Neural crest cell (in vitro differentiated cells): ENCODE data around the gene SLC38A8. TPM values are rescaled to one million over a fixed set of nuclear protein-coding genes. Genes with fewer than 3 reads are reported as not detected.

ENCODE experiments used
- DNase-seq: peaks from one replicate; pipeline ENCODE4 v3.0.0; 2021; ENCODE audit warnings: low read depth, mixed read lengths, low spot score
- H3K27ac Mint-ChIP-seq: one replicate; pipeline ENCODE4 v1.8.0; 2021; ENCODE audit warnings: mild to moderate bottlenecking, mixed read lengths; ENCODE audit not compliant: unreplicated experiment
- H3K27me3 Mint-ChIP-seq: 2 replicates; pipeline ENCODE4 v1.8.0; 2021; ENCODE audit warnings: low read depth, mild to moderate bottlenecking, mixed read lengths
- H3K36me3 Mint-ChIP-seq: 2 replicates; pipeline ENCODE4 v1.8.0; 2021; ENCODE audit warnings: low read depth, mild to moderate bottlenecking, mixed read lengths
- H3K4me1 Mint-ChIP-seq: 2 replicates; pipeline ENCODE4 v1.8.0; 2021; ENCODE audit warnings: mixed read lengths
- H3K4me3 Mint-ChIP-seq: one replicate; pipeline ENCODE4 v1.8.0; 2021; ENCODE audit warnings: mild to moderate bottlenecking, mixed read lengths
- H3K9me3 Mint-ChIP-seq: 2 replicates; pipeline ENCODE4 v1.8.0; 2021; ENCODE audit warnings: mixed read lengths
- total RNA-seq: library from RNA; stranded (reverse); gene quantifications from 2 replicates; pipeline ENCODE4 v1.2.1, GENCODE V29; 2021
- TF ChIP-seq, protein P1 (sequence below): fragments of 200-600 bp; sonication (generic); conservative IDR thresholded peaks from 2 replicates; pipeline ENCODE4 v1.5.0; 2021; ENCODE audit warnings: antibody characterized with exemption, mild to moderate bottlenecking

Gene SLC38A8
- total RNA-seq, 1 donor from 2014 or later, result not detected

- TF ChIP-seq, protein P1, sequence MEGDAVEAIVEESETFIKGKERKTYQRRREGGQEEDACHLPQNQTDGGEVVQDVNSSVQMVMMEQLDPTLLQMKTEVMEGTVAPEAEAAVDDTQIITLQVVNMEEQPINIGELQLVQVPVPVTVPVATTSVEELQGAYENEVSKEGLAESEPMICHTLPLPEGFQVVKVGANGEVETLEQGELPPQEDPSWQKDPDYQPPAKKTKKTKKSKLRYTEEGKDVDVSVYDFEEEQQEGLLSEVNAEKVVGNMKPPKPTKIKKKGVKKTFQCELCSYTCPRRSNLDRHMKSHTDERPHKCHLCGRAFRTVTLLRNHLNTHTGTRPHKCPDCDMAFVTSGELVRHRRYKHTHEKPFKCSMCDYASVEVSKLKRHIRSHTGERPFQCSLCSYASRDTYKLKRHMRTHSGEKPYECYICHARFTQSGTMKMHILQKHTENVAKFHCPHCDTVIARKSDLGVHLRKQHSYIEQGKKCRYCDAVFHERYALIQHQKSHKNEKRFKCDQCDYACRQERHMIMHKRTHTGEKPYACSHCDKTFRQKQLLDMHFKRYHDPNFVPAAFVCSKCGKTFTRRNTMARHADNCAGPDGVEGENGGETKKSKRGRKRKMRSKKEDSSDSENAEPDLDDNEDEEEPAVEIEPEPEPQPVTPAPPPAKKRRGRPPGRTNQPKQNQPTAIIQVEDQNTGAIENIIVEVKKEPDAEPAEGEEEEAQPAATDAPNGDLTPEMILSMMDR, result no peak
- Mint-ChIP-seq H3K4me3 (no peak overlapping the region), H3K4me1 (no peaks in the 10 kb centered on the region), H3K27me3 (no peaks in the 10 kb centered on the region), H3K27ac (no peak overlapping the region), H3K9me3 (no peaks in the 10 kb centered on the region), H3K36me3 (peaks cover 3% of the 10 kb centered on the region)
- DNase-seq, result no peak
These were observed 44.4 kb upstream of the SLC38A8 start for GRCh38 chr16:84087001-84087400.

- TF ChIP-seq, protein P1, result no peak
- Mint-ChIP-seq H3K9me3 (no peaks in the 10 kb centered on the region), H3K4me3 (no peak overlapping the region), H3K27me3 (no peaks in the 10 kb centered on the region), H3K4me1 (no peaks in the 10 kb centered on the region), H3K27ac (peak overlapping the region; percentile 89), H3K36me3 (peaks cover 3% of the 10 kb centered on the region)
- no peak for DNase-seq
These were observed 43.7 kb upstream of the SLC38A8 start for GRCh38 chr16:84086341-84086740.

- Mint-ChIP-seq H3K4me1 (no peaks in the 10 kb centered on the region), H3K9me3 (no peaks in the 10 kb centered on the region), H3K27ac (no peak overlapping the region), H3K4me3 (no peak overlapping the region), H3K27me3 (no peaks in the 10 kb centered on the region), H3K36me3 (peaks cover 8% of the 10 kb centered on the region)
- TF ChIP-seq, protein P1, result no peak
- DNase-seq, result no peak
These were observed 43.2 kb upstream of the SLC38A8 start for GRCh38 chr16:84085773-84086172.

DNA sequence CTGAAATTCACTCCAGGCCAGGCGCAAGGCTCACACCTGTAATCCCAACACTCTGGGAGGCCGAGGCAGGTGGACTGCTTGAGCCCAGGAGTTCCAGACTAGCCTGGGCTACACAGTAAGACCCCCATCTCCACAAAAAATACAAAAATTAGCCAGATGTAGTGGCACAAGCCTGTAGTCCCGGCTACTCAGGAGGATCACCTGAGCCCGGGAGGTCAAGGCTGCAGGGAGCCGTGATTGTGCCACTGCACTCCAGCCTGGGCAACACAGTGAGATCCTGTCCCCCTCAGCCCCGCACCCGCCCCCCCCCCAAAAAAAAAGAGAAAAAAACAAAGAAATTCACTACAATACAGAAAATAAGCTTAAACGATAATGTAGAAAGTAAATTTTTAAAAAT is 42.7 kb upstream of the SLC38A8 start:
- Mint-ChIP-seq H3K36me3 (peaks cover 9% of the 10 kb centered on the region), H3K4me1 (no peaks in the 10 kb centered on the region), H3K27ac (no peak overlapping the region), H3K4me3 (no peak overlapping the region), H3K9me3 (no peaks in the 10 kb centered on the region), H3K27me3 (no peaks in the 10 kb centered on the region)
- TF ChIP-seq, protein P1, result no peak
- no peak for DNase-seq

DNA sequence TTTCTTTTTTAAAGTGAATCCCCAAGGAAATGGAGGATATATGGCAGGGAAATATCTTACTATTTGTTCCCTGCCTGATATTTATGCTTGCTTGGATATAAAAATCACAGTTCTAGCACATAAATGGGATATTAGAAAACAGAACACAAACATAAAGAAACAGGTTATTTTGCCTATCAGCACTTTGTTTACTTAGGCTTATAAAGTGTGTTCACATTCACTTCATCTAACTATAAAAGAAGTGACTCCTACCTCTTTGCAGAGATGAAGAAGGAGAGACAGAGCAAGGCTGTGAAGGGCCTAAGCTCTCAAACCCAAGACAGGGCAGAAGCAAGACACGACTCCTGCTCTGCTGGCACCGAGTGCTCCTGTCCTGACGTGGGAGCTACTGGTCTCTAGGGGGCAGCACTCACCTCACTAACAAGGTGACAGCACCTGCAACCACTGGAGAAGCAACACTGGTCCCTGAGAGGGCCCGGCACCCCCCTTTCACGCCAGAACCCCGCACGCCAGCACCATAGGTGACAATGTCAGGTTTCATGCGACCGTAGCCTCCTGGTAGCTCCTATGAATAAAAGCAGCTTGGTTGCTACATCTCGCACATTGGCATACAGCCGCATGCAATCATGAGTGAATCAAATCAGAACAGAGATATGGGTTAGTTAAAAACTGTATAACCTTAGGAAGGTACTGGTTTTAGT is 42.1 kb upstream of the SLC38A8 start:
- H3K27me3 Mint-ChIP-seq, result no peaks in the 10 kb centered on the region
- peaks cover 12% of the 10 kb centered on the region for H3K36me3 Mint-ChIP-seq
- TF ChIP-seq, protein P1, result peak; percentile 79
- no peaks in the 10 kb centered on the region for H3K4me1 Mint-ChIP-seq
- no peaks in the 10 kb centered on the region for H3K9me3 Mint-ChIP-seq
- DNase-seq, result peak; percentile 47
- H3K4me3 Mint-ChIP-seq, result no peak overlapping the region
- H3K27ac Mint-ChIP-seq, result no peak overlapping the region
